OCI-LY7 (cell line): Measurements from ENCODE around the gene RAB31. TPM values are rescaled to one million over a fixed set of nuclear protein-coding genes. Genes with fewer than 3 reads are reported as not detected.

ENCODE experiments used
- BruUV-seq: library from RNA; stranded (reverse); fragments of 400-500 nt; replicated peaks from 2 replicates; lab custom pipeline; 2021; lab: Mats Ljungman, UMichigan
- CTCF ChIA-PET: fragments of 300-600 bp; sonication (Branson Sonifier 250); formaldehyde crosslinking; loops from one replicate; lab custom pipeline; 2022; ENCODE audit warnings: antibody characterized with exemption; ENCODE audit not compliant: unreplicated experiment; lab: Charles Lee
- POLR2A ChIA-PET: fragments of 300-600 bp; sonication (Branson Sonifier 250); formaldehyde crosslinking; loops from one replicate; lab custom pipeline; 2022; ENCODE audit warnings: antibody characterized with exemption; lab: Charles Lee
- DNase-seq: peaks from one replicate; pipeline ENCODE4 v3.0.0-alpha.2; 2015; ENCODE audit warnings: low spot score
- H2AFZ ChIP-seq: fragments of 200-600 bp; sonication (generic), shearing (Covaris generic); 2 replicates; pipeline ENCODE4 v1.6.1; 2014; ENCODE audit warnings: mild to moderate bottlenecking, antibody characterized with exemption, low read length, moderate library complexity
- H3K27ac ChIP-seq: fragments of 200-600 bp; sonication (generic); 2 replicates; pipeline ENCODE4 v1.5.1; 2014; ENCODE audit warnings: mixed run types, low read depth, mild to moderate bottlenecking, moderate library complexity, low read length, inconsistent platforms; ENCODE audit not compliant: poor library complexity, severe bottlenecking
- H3K36me3 ChIP-seq: fragments of 200-600 bp; sonication (generic); 2 replicates; pipeline ENCODE4 v1.6.1; 2014; ENCODE audit warnings: mild to moderate bottlenecking, antibody characterized with exemption, low read length, moderate library complexity, mixed read lengths; ENCODE audit not compliant: insufficient read depth
- H3K4me1 ChIP-seq: fragments of 200-600 bp; sonication (generic); 2 replicates; pipeline ENCODE4 v1.5.1; 2014; ENCODE audit warnings: mild to moderate bottlenecking, low read length; ENCODE audit not compliant: insufficient read depth, poor library complexity, severe bottlenecking
- H3K4me2 ChIP-seq: fragments of 200-600 bp; sonication (generic); 2 replicates; pipeline ENCODE4 v1.6.1; 2014; ENCODE audit warnings: mild to moderate bottlenecking, low read length
- H3K4me3 ChIP-seq: fragments of 200-600 bp; sonication (generic); 2 replicates; pipeline ENCODE4 v1.5.1; 2014; ENCODE audit warnings: mild to moderate bottlenecking, low read depth, low read length; ENCODE audit not compliant: poor library complexity, severe bottlenecking
- H3K79me2 ChIP-seq: fragments of 200-600 bp; sonication (generic); 2 replicates; pipeline ENCODE4 v1.6.1; 2016; ENCODE audit warnings: low read depth, mild to moderate bottlenecking, low read length, moderate library complexity, mixed read lengths; ENCODE audit not compliant: insufficient read depth
- H3K9me2 ChIP-seq: fragments of 200-600 bp; sonication (generic); 2 replicates; pipeline ENCODE4 v1.6.1; 2016; ENCODE audit warnings: mild to moderate bottlenecking, low read length, mixed read lengths; ENCODE audit not compliant: insufficient read depth
- H3K9me3 ChIP-seq: fragments of 200-600 bp; sonication (generic); 2 replicates; pipeline ENCODE4 v1.6.1; 2014; ENCODE audit warnings: mild to moderate bottlenecking, mixed run types, low read length, mixed read lengths
- H4K20me1 ChIP-seq: fragments of 200-600 bp; sonication (generic); 2 replicates; pipeline ENCODE4 v1.6.1; 2014; ENCODE audit warnings: mild to moderate bottlenecking, antibody characterized with exemption, low read length, moderate library complexity, mixed read lengths; ENCODE audit not compliant: insufficient read depth
- CTCF ChIP-seq: fragments of 200-600 bp; sonication (generic); conservative IDR thresholded peaks from 2 replicates; pipeline ENCODE4 v1.5.1; 2014; ENCODE audit warnings: mild to moderate bottlenecking, antibody characterized with exemption, low read length, moderate library complexity, mixed read lengths
- EZH2phosphoT487 ChIP-seq: fragments of 200-600 bp; sonication (generic); IDR thresholded peaks from 2 replicates; pipeline ENCODE4 v1.6.1; 2018; ENCODE audit warnings: low read depth, borderline replicate concordance, mild to moderate bottlenecking, mixed run types, antibody characterized with exemption, low read length, moderate library complexity, mixed read lengths
- intact Hi-C: fragments of 100-400 bp; cut with micrococcal nuclease; formaldehyde crosslinking; loops from one replicate; pipeline ENCODE4 v1.10.0; 2022; ENCODE audit not compliant: unreplicated experiment
- total RNA-seq, 2 experiments: library from RNA; depleted of rRNA in 1 of 2; stranded (reverse); fragments of >200 nt in 1 of 2; shearing (Covaris generic) in 1 of 2; gene quantifications; 2 replicates each; pipeline ENCODE4 v1.2.3, GENCODE V29; 2014 to 2022

Gene RAB31
- total RNA-seq, 2 experiments from 2014 or later: not detected

DNA sequence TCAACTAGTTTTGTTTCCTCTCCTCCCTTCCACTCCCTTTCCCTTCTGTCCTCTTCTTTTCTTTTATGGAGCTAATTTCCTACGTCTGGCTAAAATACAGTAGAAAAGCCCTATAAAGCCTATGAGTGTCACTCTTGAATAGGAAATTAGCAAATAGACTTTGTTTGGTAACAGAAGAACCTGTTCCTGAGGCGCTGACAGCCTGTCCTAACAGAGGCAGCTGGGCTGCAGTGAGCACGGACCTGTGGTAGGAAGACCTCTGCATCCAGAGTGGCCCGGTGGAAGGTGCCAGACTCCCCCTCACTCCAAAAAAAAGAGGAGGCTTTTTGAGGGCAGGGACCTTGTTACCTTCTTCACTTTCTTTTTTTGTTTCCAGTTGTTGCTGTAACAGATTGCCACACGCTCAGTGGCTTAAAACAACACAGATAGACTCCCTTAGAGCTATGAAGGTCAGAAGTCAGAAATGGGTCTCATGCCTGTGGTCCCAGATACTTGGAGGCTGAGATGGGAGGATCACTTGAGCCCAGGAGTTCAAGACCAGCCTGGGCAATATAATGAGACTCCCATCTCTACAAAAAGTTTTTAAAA, 96.5 kb downstream of the RAB31 start:
- Histone ChIP-seq H3K79me2 (no peaks in the 10 kb centered on the region), H3K4me2 (no peak overlapping the region), H2AFZ (no peak overlapping the region), H3K36me3 (no peaks in the 10 kb centered on the region), H3K27ac (no peak overlapping the region), H3K9me3 (no peaks in the 10 kb centered on the region), H3K9me2 (no peaks in the 10 kb centered on the region), H4K20me1 (no peaks in the 10 kb centered on the region), H3K4me1 (no peaks in the 10 kb centered on the region), H3K4me3 (no peak overlapping the region)
- intact Hi-C loops: no loop called here
- ChIA-PET CTCF (no interaction called here), POLR2A (interaction anchor here (0.6 kb wide), 1 partner anchor 389 kb away, joined by 3 read pairs; no protein-coding TSS in a partner anchor)
- no peak for DNase-seq
- TF ChIP-seq EZH2phosphoT487: no peak
- TF ChIP-seq CTCF: no peak
- BruUV-seq: no TSS peak

DNA sequence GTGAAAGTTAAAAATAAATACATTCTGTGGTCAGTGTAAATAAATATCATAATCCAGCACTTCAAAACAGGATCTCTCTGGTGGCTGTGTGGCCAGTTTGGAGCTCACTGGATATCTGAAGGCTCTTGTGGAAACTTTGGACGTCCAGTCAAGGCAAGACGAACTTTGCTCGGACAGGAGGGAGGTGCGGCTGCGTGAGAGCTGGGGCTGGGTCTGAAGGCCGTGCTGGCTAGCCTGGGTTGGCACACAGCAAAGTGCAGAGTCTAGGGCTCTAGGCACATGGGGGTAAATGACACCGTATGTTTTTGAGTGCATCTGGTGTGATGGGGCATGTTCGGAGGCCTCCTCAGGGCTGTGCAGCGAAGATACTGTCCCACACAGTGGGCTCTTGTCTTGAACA, 98.8 kb downstream of the RAB31 start:
- Histone ChIP-seq H3K4me1 (no peaks in the 10 kb centered on the region), H3K27ac (no peak overlapping the region), H3K79me2 (no peaks in the 10 kb centered on the region), H2AFZ (no peak overlapping the region), H3K9me3 (no peaks in the 10 kb centered on the region), H3K36me3 (no peaks in the 10 kb centered on the region), H4K20me1 (no peaks in the 10 kb centered on the region), H3K4me2 (no peak overlapping the region), H3K9me2 (no peaks in the 10 kb centered on the region), H3K4me3 (no peak overlapping the region)
- TF ChIP-seq EZH2phosphoT487 (no peak), CTCF (no peak)
- BruUV-seq: no TSS peak
- CTCF ChIA-PET: no interaction called here
- DNase-seq: no peak
- intact Hi-C loops: no loop called here
- POLR2A ChIA-PET: no interaction called here
